Uterus (tissue), 2 donors: ENCODE measurements around the gene RAPGEF5.

Experiments
- POLR2A ChIP-seq, 2 donors: fragments of 450-650 bp; IDR thresholded peaks; one replicate each; pipeline ENCODE4 v1.6.1; 2016; ENCODE audit warnings: antibody characterized with exemption in 2 of 2, mild to moderate bottlenecking in 1 of 2, moderate library complexity in 1 of 2
- TF ChIP-seq, protein P1 (sequence below), 4 experiments: fragments of 200-600 bp in 2 of 4; fragments of 450-650 bp in 2 of 4; sonication (generic) in 2 of 4; IDR thresholded peaks; one replicate each; pipeline ENCODE4 v1.5.1; 2016 to 2019; ENCODE audit warnings: antibody characterized with exemption in 4 of 4, mild to moderate bottlenecking in 2 of 4, moderate library complexity in 1 of 4

DNA sequence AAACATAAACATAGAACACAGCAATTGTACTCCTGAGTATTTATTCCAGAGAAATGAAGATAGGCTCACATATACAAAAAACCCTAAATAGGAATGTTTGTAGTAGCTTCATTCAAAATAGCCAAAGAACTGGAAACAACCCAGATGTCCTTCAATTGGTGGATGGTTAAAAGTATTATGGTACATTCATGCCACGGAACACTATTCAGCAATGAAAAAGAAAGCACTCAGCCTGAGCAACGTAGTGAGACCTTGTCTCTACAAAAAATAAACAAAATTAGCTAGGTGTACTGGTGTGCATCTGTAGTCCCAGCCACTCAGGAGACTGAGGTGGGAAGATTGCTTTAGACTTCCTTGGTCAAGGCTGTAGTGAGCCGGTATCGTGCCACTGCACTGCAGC, 94.4 kb downstream of the RAPGEF5 start:
- TF ChIP-seq, protein P1, sequence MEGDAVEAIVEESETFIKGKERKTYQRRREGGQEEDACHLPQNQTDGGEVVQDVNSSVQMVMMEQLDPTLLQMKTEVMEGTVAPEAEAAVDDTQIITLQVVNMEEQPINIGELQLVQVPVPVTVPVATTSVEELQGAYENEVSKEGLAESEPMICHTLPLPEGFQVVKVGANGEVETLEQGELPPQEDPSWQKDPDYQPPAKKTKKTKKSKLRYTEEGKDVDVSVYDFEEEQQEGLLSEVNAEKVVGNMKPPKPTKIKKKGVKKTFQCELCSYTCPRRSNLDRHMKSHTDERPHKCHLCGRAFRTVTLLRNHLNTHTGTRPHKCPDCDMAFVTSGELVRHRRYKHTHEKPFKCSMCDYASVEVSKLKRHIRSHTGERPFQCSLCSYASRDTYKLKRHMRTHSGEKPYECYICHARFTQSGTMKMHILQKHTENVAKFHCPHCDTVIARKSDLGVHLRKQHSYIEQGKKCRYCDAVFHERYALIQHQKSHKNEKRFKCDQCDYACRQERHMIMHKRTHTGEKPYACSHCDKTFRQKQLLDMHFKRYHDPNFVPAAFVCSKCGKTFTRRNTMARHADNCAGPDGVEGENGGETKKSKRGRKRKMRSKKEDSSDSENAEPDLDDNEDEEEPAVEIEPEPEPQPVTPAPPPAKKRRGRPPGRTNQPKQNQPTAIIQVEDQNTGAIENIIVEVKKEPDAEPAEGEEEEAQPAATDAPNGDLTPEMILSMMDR (IDR thresholded peaks at IDR 0.05): no peak
- TF ChIP-seq POLR2A (IDR thresholded peaks at IDR 0.05): no peak
